HG03432 (cell line): ENCODE data around the gene STK24.
A peak's percentile ranks its signal among the peaks of the same experiment; 100 is the strongest.
"Not testable (repeated sequence)": the region's sequence is repeated elsewhere in the genome, so short reads cannot be mapped to it uniquely, and the experiment has no call there.

Experiments
- ATAC-seq: cut with Tn5 transposase; IDR thresholded peaks from one replicate; pipeline ENCODE4 v1.9.1; 2021; ENCODE audit warnings: mild to moderate bottlenecking, moderate library complexity; ENCODE audit not compliant: unreplicated experiment

STK24 gene

GRCh38 chr13:98584668-98585397, 7.9 kb upstream of the STK24 start:
- ATAC-seq, result no peak

GRCh38 chr13:98582947-98583346, 6.0 kb upstream of the STK24 start:
- ATAC-seq, result no peak

- no peak for ATAC-seq
Observed at GRCh38 chr13:98581971-98582702, 5.2 kb upstream of the STK24 start.

- no peak for ATAC-seq
Observed at GRCh38 chr13:98581381-98581780, 4.5 kb upstream of the STK24 start.

- ATAC-seq, result no peak
Observed at GRCh38 chr13:98580420-98580819, 3.5 kb upstream of the STK24 start.

GRCh38 chr13:98577836-98578285, 954 bp upstream of the STK24 start:
- no peak for ATAC-seq

- ATAC-seq, result peak; percentile 46
Observed at GRCh38 chr13:98576200-98576945, 534 bp downstream of the STK24 start.

DNA sequence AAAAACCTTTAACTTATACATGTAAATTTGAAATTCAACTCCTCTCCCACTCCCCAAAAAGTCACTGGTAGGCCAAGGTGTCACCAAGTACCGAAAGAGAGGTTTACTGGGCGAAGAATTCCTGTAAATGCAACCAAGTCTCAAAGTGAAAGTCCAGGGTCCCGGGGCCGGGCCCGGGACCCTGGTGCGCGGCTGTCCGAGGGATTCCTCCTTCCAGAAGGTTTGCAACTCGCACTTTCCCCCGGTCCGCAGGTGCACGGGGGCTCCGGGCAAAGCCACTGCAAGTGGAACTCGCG, 1.1 kb downstream of the STK24 start:
- no peak for ATAC-seq

GRCh38 chr13:98575009-98575903, 1.7 kb downstream of the STK24 start:
- no peak for ATAC-seq

DNA sequence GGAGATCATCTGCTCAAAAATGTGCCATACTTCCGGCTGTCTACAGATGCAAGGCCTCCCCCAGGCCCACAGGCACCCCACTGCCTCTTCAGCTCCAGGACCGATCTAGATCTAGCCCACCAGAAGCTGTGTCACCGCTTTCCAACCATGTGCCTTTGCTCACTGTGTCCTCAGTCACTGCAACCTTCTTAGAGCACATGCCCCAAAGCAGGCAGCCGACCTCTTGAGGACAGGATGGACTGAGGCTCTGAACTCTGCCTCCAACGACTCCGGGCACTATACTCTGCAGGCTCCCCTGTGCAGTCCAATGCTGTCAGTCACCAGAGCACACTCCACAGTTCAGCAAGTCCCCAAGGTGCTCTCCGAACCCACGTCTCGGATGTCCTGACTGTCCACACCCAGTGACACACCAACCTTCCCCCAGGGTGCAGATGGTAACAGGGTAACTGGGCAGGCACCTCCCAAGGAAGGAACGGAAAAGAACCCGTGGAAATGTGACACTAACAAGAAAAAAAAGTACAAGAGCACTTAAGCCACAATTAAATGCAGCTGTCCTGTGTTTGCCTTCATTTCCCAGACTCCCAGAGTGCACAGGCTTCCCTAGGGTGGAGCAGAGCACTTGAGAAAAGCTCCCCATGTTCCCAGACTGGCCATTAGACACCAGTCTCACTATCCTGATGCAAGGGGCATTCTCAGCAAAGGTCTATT, 4.8 kb downstream of the STK24 start:
- no peak for ATAC-seq

DNA sequence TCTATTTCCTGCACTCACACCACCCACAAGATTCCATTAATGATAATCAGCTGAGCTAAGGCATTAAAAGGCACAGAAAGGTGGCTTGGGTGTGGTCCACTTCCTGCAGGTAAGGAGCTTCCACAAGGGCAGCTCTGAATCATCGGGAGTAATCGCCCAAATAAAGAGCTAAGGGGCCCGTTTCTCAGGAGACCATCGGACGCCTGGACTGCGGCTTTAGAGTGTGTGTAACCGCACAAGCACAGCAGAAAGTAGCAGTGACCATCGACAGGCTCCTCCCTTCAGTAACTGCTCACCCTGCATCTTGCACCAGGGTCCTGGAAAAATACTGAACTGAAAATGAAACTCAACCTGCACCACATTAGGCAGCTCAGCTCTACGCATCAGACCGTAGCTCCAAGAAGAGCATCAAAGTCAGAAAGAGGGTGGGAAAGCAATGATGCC, 6.0 kb downstream of the STK24 start:
- ATAC-seq, result peak; percentile 83

GRCh38 chr13:98569494-98570367, 7.2 kb downstream of the STK24 start:
- ATAC-seq, result not testable (repeated sequence)

- ATAC-seq, result no peak
Observed at GRCh38 chr13:98568918-98569317, 8.0 kb downstream of the STK24 start.

GRCh38 chr13:98567140-98567539, 9.8 kb downstream of the STK24 start:
- no peak for ATAC-seq

DNA sequence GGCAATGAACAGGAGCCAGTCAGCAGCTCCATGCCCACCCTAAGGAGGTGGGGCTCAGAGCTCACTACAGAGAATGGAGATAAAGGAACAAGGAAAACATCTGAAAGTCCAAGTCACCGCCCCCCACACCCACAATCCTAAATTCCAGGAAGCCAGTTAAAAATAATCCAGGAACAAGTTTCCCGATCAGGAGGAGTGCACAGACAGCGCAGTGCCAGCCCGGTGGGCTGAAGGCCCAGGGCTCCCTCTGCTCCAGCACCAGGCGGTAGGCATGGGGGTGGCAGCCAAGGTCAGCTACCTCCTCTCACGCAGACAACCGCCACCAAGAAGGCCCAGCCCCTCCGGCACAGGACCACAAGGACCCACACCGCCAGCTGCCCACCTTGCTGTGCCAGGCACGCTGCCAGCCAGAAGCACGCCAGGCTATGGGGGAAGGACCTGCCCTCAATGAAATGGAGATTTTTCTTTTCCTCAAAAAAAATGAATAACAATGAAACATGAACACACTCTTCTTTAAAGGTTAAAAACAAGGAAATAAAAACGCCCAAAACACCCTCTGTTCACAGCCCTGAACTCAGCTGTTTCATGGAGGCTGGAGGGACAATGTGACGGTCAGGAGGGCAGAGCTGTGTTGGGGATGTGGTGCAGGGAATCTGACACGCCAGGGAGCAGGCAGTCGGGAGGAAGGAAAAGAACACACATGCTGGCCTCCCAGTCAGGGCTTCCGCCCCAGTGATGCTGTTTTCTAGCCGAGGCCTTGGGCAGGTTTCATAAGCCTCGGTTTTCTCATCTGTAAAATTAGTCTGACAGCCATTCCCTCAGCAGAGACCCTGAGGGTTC, 11.0 kb downstream of the STK24 start:
- no peak for ATAC-seq

- no peak for ATAC-seq
Observed at GRCh38 chr13:98564204-98564603, 12.7 kb downstream of the STK24 start.

GRCh38 chr13:98563071-98563470, 13.8 kb downstream of the STK24 start:
- peak; percentile 48 for ATAC-seq

- no peak for ATAC-seq
Observed at GRCh38 chr13:98559169-98559568, 17.7 kb downstream of the STK24 start.
